Hepatocyte (in vitro differentiated cells): ENCODE data around the gene TBCK. TPM values are rescaled to one million over a fixed set of nuclear protein-coding genes. Genes with fewer than 3 reads are reported as not detected.

Source experiments
- DNase-seq: peaks from one replicate; pipeline ENCODE4 v3.0.0-alpha.2; 2016; ENCODE audit warnings: low spot score
- H2AFZ ChIP-seq: fragments of 200-600 bp; sonication (generic); 2 replicates; pipeline ENCODE4 v1.6.0; 2016; ENCODE audit warnings: antibody characterized with exemption, mild to moderate bottlenecking
- H3K27ac ChIP-seq: fragments of 200-600 bp; sonication (generic); 2 replicates; pipeline ENCODE4 v1.5.1; 2016; ENCODE audit warnings: mild to moderate bottlenecking
- H3K27me3 ChIP-seq: fragments of 200-600 bp; sonication (generic); 2 replicates; pipeline ENCODE4 v1.6.1; 2016
- H3K36me3 ChIP-seq: fragments of 200-600 bp; sonication (generic); replicated peaks from 2 replicates; pipeline ENCODE4 v1.5.1; 2016; ENCODE audit warnings: low read depth; ENCODE audit not compliant: insufficient read depth
- H3K4me1 ChIP-seq: fragments of 200-600 bp; sonication (generic); 2 replicates; pipeline ENCODE4 v1.5.1; 2016; ENCODE audit warnings: mild to moderate bottlenecking, moderate library complexity; ENCODE audit not compliant: insufficient read depth
- H3K4me2 ChIP-seq: fragments of 200-600 bp; sonication (generic); 2 replicates; pipeline ENCODE4 v1.6.0; 2016
- H3K4me3 ChIP-seq: fragments of 200-600 bp; sonication (generic); 2 replicates; pipeline ENCODE4 v1.5.1; 2016; ENCODE audit warnings: mild to moderate bottlenecking
- H3K79me2 ChIP-seq: fragments of 200-600 bp; sonication (generic); 2 replicates; pipeline ENCODE4 v1.6.0; 2017; ENCODE audit warnings: mild to moderate bottlenecking
- H3K9me2 ChIP-seq: fragments of 200-600 bp; sonication (generic); replicated peaks from 2 replicates; pipeline ENCODE4 v1.6.0; 2017; ENCODE audit warnings: mild to moderate bottlenecking; ENCODE audit not compliant: insufficient read depth
- H3K9me3 ChIP-seq: fragments of 200-600 bp; sonication (generic); 2 replicates; pipeline ENCODE4 v1.5.1; 2016; ENCODE audit warnings: low read depth, mild to moderate bottlenecking
- H4K20me1 ChIP-seq: fragments of 200-600 bp; sonication (generic); 2 replicates; pipeline ENCODE4 v1.6.0; 2016; ENCODE audit warnings: mild to moderate bottlenecking; ENCODE audit not compliant: insufficient read depth, poor library complexity, severe bottlenecking
- CTCF ChIP-seq: fragments of 200-600 bp; sonication (generic); IDR thresholded peaks from 2 replicates; pipeline ENCODE4 v1.5.1; 2016; ENCODE audit warnings: antibody characterized with exemption, mild to moderate bottlenecking; ENCODE audit not compliant: poor library complexity
- EZH2 ChIP-seq: fragments of 200-600 bp; sonication (generic); IDR thresholded peaks from 2 replicates; pipeline ENCODE4 v1.6.1; 2016; ENCODE audit warnings: antibody characterized with exemption, mild to moderate bottlenecking, borderline replicate concordance
- EZH2phosphoT487 ChIP-seq: fragments of 200-600 bp; sonication (generic); IDR thresholded peaks from one replicate; pipeline ENCODE4 v1.6.1; 2018; ENCODE audit warnings: antibody characterized with exemption, mild to moderate bottlenecking, low read depth, moderate library complexity; ENCODE audit not compliant: unreplicated experiment, severe bottlenecking
- WGBS: methylation state at CpG from one replicate; pipeline ENCODE4 v1.1.6; 2016; ENCODE audit warnings: low lambda C conversion rate; ENCODE audit errors: missing lambda C conversion rate; 5-methylcytosine and 5-hydroxymethylcytosine counted together
- polyA plus RNA-seq: library from polyadenylated mRNA; unstranded; fragments of >200 nt; fragmentation: Nextera tagmentation; extraction: Ambion mirVana; gene quantifications from 2 replicates; pipeline ENCODE4 v1.2.1, GENCODE V29; 2016
- total RNA-seq: library from RNA; depleted of rRNA; stranded (reverse); fragments of >200 nt; gene quantifications from 2 replicates; pipeline ENCODE4 v1.2.3, GENCODE V29; 2014

TBCK gene
- total and polyA plus RNA-seq, 2 experiments from 2014 or later, result 19.8 to 49.7 TPM

DNA sequence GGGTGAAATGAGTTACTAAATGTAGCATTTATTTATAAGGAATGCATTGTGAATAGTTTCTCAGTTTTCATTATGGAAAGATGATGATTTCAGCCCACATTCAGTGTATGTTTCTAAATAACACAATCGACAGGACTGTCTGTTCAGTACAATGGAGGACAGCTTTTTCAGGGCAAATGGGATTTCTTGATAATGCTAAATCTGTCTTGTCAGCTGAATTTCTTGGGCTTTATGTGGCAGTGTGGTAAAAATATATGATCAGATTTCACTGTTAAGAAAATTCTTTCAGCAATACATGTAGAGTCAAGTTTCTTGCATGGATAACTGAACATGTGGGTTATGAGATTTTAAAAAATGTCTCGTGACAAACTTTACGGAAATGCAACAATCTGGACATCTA, 269.9 kb downstream of the TBCK start:
- Histone ChIP-seq H3K36me3 (no peaks in the 10 kb centered on the region), H3K4me1 (peaks cover 11% of the 10 kb centered on the region), H3K4me2 (no peak overlapping the region), H3K27ac (no peak overlapping the region), H3K4me3 (no peak overlapping the region), H3K9me3 (no peaks in the 10 kb centered on the region), H4K20me1 (no peaks in the 10 kb centered on the region), H3K27me3 (no peaks in the 10 kb centered on the region), H2AFZ (no peak overlapping the region), H3K9me2 (no peaks in the 10 kb centered on the region), H3K79me2 (no peaks in the 10 kb centered on the region)
- TF ChIP-seq EZH2 (no peak), EZH2phosphoT487 (no peak), CTCF (no peak)
- 93% methylated on average over 3 of the region's 3 CpGs for WGBS
- no peak for DNase-seq

DNA sequence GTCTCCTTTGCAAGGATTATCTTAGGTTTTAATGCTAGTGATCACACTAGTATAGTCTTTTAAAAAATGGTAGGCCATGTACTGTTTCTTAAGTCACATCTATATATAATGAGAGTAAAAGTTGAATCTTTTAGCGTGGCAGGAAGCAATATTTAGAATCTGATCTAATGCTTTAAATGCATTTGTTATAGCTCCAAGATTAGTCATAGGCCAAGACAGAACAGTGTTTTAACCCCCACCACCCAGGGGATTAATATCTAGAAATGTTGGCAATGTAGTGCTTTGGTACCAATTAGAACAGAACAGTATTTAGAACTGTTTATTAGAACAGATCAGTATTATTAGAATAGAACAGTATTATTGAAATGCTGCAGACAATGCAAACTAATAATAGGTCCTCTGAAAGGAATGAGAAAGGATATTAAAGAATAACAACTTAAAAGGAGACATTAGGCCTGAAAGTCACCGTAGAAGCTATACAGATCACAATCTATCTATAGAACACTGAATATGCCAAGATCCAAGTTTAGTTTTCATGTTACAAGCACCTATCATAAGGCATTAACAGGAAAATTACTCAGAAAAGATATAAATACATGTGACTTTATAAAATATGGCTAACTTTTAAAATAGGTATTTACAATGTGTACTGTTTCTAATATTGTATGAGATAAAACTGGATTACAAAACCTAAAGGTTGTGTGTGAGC, 274.6 kb downstream of the TBCK start:
- WGBS, result 68% methylated on average over 2 of the region's 2 CpGs

DNA sequence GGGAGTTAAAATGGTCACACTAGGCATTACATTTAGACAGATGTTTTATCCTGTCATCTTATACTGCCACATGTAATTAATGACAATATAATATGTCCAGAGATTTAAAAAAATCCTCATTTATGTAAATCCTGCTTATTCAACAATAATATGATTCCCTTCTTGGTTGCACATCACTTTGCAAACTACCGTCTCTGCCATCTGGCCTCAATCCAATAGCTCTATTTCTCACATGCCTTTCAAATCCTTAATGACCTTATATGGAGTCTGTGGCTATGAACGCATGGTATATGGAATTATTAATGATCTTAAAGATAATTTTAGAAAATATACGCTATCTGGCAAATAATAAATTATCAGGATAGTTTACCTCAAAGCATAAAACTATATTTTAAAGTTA, 276.2 kb downstream of the TBCK start:
- no peak for DNase-seq
- Histone ChIP-seq H3K9me3 (no peaks in the 10 kb centered on the region), H3K79me2 (no peaks in the 10 kb centered on the region), H4K20me1 (no peaks in the 10 kb centered on the region), H3K4me1 (peaks cover 9% of the 10 kb centered on the region), H3K9me2 (no peaks in the 10 kb centered on the region), H2AFZ (no peak overlapping the region), H3K4me3 (no peak overlapping the region), H3K36me3 (no peaks in the 10 kb centered on the region), H3K27ac (no peak overlapping the region), H3K27me3 (no peaks in the 10 kb centered on the region), H3K4me2 (no peak overlapping the region)
- TF ChIP-seq EZH2 (no peak), EZH2phosphoT487 (no peak), CTCF (no peak)
- WGBS, result 68% methylated on average over 3 of the region's 3 CpGs

More for the DNA sequence above, 274.6 kb downstream of the TBCK start:
- Histone ChIP-seq H3K9me3 (no peaks in the 10 kb centered on the region), H3K9me2 (no peaks in the 10 kb centered on the region), H3K36me3 (no peaks in the 10 kb centered on the region), H3K27ac (no peak overlapping the region), H3K4me2 (no peak overlapping the region), H4K20me1 (no peaks in the 10 kb centered on the region), H2AFZ (no peak overlapping the region), H3K4me1 (peaks cover 6% of the 10 kb centered on the region), H3K79me2 (no peaks in the 10 kb centered on the region), H3K4me3 (no peak overlapping the region), H3K27me3 (no peaks in the 10 kb centered on the region)
- TF ChIP-seq CTCF, result no peak
- no peak for TF ChIP-seq EZH2
- no peak for TF ChIP-seq EZH2phosphoT487
- DNase-seq, result no peak
